H9 (cell line): ENCODE results near the gene OR13C4. TPM values are rescaled to one million over a fixed set of nuclear protein-coding genes. Genes with fewer than 3 reads are reported as not detected.
A peak's percentile ranks its signal among the peaks of the same experiment; 100 is the strongest.

Experiments used
- DNase-seq: peaks from one replicate; pipeline ENCODE4 v3.0.0-alpha.2; 2017
- H2AFZ ChIP-seq: one replicate; pipeline ENCODE4 v1.6.1; 2013; ENCODE audit warnings: mild to moderate bottlenecking, low read length, control low read depth, moderate library complexity
- H2AK5ac ChIP-seq: 2 replicates; pipeline ENCODE4 v1.6.1; 2013; ENCODE audit warnings: low read length, control low read depth, mixed read lengths; ENCODE audit not compliant: insufficient read length
- H2BK120ac ChIP-seq: one replicate; pipeline ENCODE4 v1.6.1; 2013; ENCODE audit warnings: low read depth, mild to moderate bottlenecking, low read length, control low read depth, inconsistent platforms; ENCODE audit not compliant: poor library complexity, severe bottlenecking
- H2BK12ac ChIP-seq: 2 replicates; pipeline ENCODE4 v1.6.1; 2013; ENCODE audit warnings: low read length, control low read depth, mixed read lengths, low read depth; ENCODE audit not compliant: insufficient read length
- H2BK15ac ChIP-seq: 2 replicates; pipeline ENCODE4 v1.6.1; 2013; ENCODE audit warnings: low read depth, low read length, control low read depth
- H2BK20ac ChIP-seq: one replicate; pipeline ENCODE4 v1.6.1; 2013; ENCODE audit warnings: low read depth, mild to moderate bottlenecking, low read length, control low read depth, inconsistent platforms; ENCODE audit not compliant: poor library complexity, severe bottlenecking
- H2BK5ac ChIP-seq: 2 replicates; pipeline ENCODE4 v1.6.1; 2013; ENCODE audit warnings: low read length, control low read depth, mixed read lengths; ENCODE audit not compliant: insufficient read length
- H3K14ac ChIP-seq: 2 replicates; pipeline ENCODE4 v1.6.1; 2013; ENCODE audit warnings: low read length, control low read depth; ENCODE audit not compliant: insufficient read depth
- H3K18ac ChIP-seq: 2 replicates; pipeline ENCODE4 v1.6.1; 2013; ENCODE audit warnings: low read depth, mild to moderate bottlenecking, mixed read lengths, low read length, control low read depth; ENCODE audit not compliant: insufficient read length
- H3K23ac ChIP-seq: 2 replicates; pipeline ENCODE4 v1.6.1; 2013; ENCODE audit warnings: low read length, control low read depth, mixed read lengths, low read depth; ENCODE audit not compliant: insufficient read length
- H3K23me2 ChIP-seq: 2 replicates; pipeline ENCODE4 v1.6.1; 2013; ENCODE audit warnings: low read depth, mild to moderate bottlenecking, mixed read lengths, low read length, control low read depth; ENCODE audit not compliant: insufficient read length, poor library complexity, severe bottlenecking
- H3K27ac ChIP-seq: 2 replicates; pipeline ENCODE4 v1.5.1; 2013; ENCODE audit warnings: low read length, control low read depth, mixed read lengths, low read depth; ENCODE audit not compliant: insufficient read length
- H3K27me3 ChIP-seq: 2 replicates; pipeline ENCODE4 v1.6.1; 2013; ENCODE audit warnings: low read length, control low read depth, inconsistent platforms; ENCODE audit not compliant: insufficient read depth
- H3K4ac ChIP-seq: 2 replicates; pipeline ENCODE4 v1.6.1; 2013; ENCODE audit warnings: low read depth, mild to moderate bottlenecking, control low read depth, inconsistent platforms, low read length, moderate library complexity
- H3K4me1 ChIP-seq: 2 replicates; pipeline ENCODE4 v1.6.1; 2013; ENCODE audit warnings: low read length, control low read depth, inconsistent platforms; ENCODE audit not compliant: insufficient read depth
- H3K4me2 ChIP-seq: 2 replicates; pipeline ENCODE4 v1.6.1; 2013; ENCODE audit warnings: low read length, control low read depth, mixed read lengths; ENCODE audit not compliant: insufficient read length, insufficient read depth
- H3K56ac ChIP-seq: 2 replicates; pipeline ENCODE4 v1.6.1; 2013; ENCODE audit warnings: low read depth, mild to moderate bottlenecking, mixed read lengths, low read length, control low read depth; ENCODE audit not compliant: insufficient read length
- H3K79me1 ChIP-seq: 2 replicates; pipeline ENCODE4 v1.6.1; 2013; ENCODE audit warnings: low read depth, mild to moderate bottlenecking, moderate library complexity, low read length, control low read depth, inconsistent platforms; ENCODE audit not compliant: insufficient read depth, poor library complexity, severe bottlenecking
- H3K79me2 ChIP-seq: 2 replicates; pipeline ENCODE4 v1.6.1; 2013; ENCODE audit warnings: low read length, control low read depth, inconsistent platforms; ENCODE audit not compliant: insufficient read depth
- H3K9ac ChIP-seq: 2 replicates; pipeline ENCODE4 v1.6.1; 2013; ENCODE audit warnings: low read length, control low read depth, mixed read lengths; ENCODE audit not compliant: insufficient read length; ENCODE audit errors: extremely low read depth
- H3K9me3 ChIP-seq: one replicate; pipeline ENCODE4 v1.6.1; 2013; ENCODE audit warnings: low read depth, low read length, inconsistent platforms; ENCODE audit not compliant: control insufficient read depth
- H3T11ph ChIP-seq: one replicate; pipeline ENCODE4 v1.6.1; 2013; ENCODE audit warnings: mild to moderate bottlenecking, low read length, control low read depth, inconsistent platforms
- H4K20me1 ChIP-seq: one replicate; pipeline ENCODE4 v1.6.1; 2013; ENCODE audit not compliant: control insufficient read depth, insufficient read length, insufficient read depth
- H4K5ac ChIP-seq: 2 replicates; pipeline ENCODE4 v1.6.1; 2013; ENCODE audit warnings: low read depth, mild to moderate bottlenecking, mixed read lengths, low read length, control low read depth; ENCODE audit not compliant: insufficient read length
- H4K8ac ChIP-seq: replicated peaks from 2 replicates; pipeline ENCODE4 v1.6.1; 2013; ENCODE audit warnings: low read length, control low read depth, mixed read lengths, low read depth; ENCODE audit not compliant: insufficient read length
- H4K91ac ChIP-seq: 2 replicates; pipeline ENCODE4 v1.6.1; 2013; ENCODE audit warnings: low read depth, mild to moderate bottlenecking, moderate library complexity, mixed read lengths, low read length, control low read depth; ENCODE audit not compliant: insufficient read length
- H3K27ac Mint-ChIP-seq, 3 experiments: 2 replicates in 2 of 3; 3 replicates in 1 of 3; pipeline ENCODE4 v1.8.0; 2020 to 2021; ENCODE audit warnings: mixed read lengths in 3 of 3, mild to moderate bottlenecking in 1 of 3, moderate library complexity in 1 of 3
- H3K27me3 Mint-ChIP-seq: 2 replicates; pipeline ENCODE4 v1.8.0; 2021; ENCODE audit warnings: low read depth, mild to moderate bottlenecking, moderate library complexity, mixed read lengths
- H3K36me3 Mint-ChIP-seq, 3 experiments: 2 replicates in 2 of 3; 3 replicates in 1 of 3; pipeline ENCODE4 v1.8.0; 2020 to 2021; ENCODE audit warnings: low read depth in 3 of 3, mixed read lengths in 3 of 3; ENCODE audit not compliant: insufficient read depth in 1 of 3
- H3K4me1 Mint-ChIP-seq, 2 experiments: 2 replicates each; pipeline ENCODE4 v1.8.0; 2020; ENCODE audit warnings: mixed read lengths in 2 of 2
- H3K4me3 Mint-ChIP-seq, 2 experiments: 2 replicates in 1 of 2; 3 replicates in 1 of 2; pipeline ENCODE4 v1.8.0; 2020 to 2021; ENCODE audit warnings: mild to moderate bottlenecking in 2 of 2, mixed read lengths in 2 of 2, moderate library complexity in 1 of 2
- H3K9me3 Mint-ChIP-seq, 2 experiments: 2 replicates in 1 of 2; 3 replicates in 1 of 2; pipeline ENCODE4 v1.8.0; 2020; ENCODE audit warnings: mild to moderate bottlenecking in 2 of 2, mixed read lengths in 2 of 2, moderate library complexity in 1 of 2
- WGBS: extraction: QIAGEN DNeasy Blood & Tissue Kit; methylation state at CpG from one replicate; pipeline ENCODE4 v1.1.7; 2013; ENCODE audit warnings: missing lambda C conversion rate, low lambda C conversion rate, mixed read lengths; ENCODE audit not compliant: insufficient read length; ENCODE audit errors: extremely low coverage; 5-methylcytosine and 5-hydroxymethylcytosine counted together
- total RNA-seq: library from RNA; stranded (reverse); gene quantifications from 2 replicates; pipeline ENCODE4 v1.2.1, GENCODE V29; 2021
- TF ChIP-seq, protein P1 (sequence below): fragments of 200-600 bp; sonication (generic); conservative IDR thresholded peaks from 3 replicates; pipeline ENCODE4 v1.8.0; 2021; ENCODE audit warnings: antibody characterized with exemption, mild to moderate bottlenecking

The OR13C4 gene
- total RNA-seq, 1 experiment from 2014 or later: not detected

DNA sequence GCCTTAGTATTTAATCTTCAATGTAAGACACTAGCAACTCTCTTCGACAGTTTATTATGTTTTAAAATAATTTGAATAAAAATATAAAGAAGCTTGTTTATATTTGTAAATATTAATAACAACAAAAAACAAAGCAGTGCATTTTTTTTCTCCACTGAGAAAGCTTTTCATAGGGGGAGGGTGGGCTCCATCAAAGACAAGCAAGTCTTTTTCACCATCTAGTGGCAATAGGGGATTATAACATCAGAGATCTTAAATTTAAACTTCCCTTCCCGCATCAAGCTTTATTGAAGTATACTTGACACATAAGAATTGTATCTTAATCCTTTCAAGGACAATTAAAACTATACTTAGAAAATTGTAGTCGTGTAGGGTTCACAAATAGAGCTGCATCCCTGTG lies 32.2 kb downstream of the OR13C4 start:
- H2BK20ac ChIP-seq: no peak overlapping the region
- H3K79me1 ChIP-seq: no peaks in the 10 kb centered on the region
- H3K9ac ChIP-seq: no peak overlapping the region
- H2BK5ac ChIP-seq: no peak overlapping the region
- no peak overlapping the region for H4K5ac ChIP-seq
- no peaks in the 10 kb centered on the region for H3K23me2 ChIP-seq
- Mint-ChIP-seq H3K27ac (no peak overlapping the region), H3K9me3 (peaks cover 3 to 9% of the 10 kb centered on the region in 2 experiments; a peak in 3 of 5 replicates), H3K36me3 (no peaks in the 10 kb centered on the region), H3K4me1 (no peaks in the 10 kb centered on the region), H3K27me3 (no peaks in the 10 kb centered on the region), H3K4me3 (no peak overlapping the region)
- no peak overlapping the region for H4K8ac ChIP-seq
- H2BK12ac ChIP-seq: no peak overlapping the region
- H3K27ac ChIP-seq: no peak overlapping the region
- H3K27me3 ChIP-seq: no peaks in the 10 kb centered on the region
- H2BK120ac ChIP-seq: no peak overlapping the region
- no peak overlapping the region for H3K18ac ChIP-seq
- TF ChIP-seq, protein P1, sequence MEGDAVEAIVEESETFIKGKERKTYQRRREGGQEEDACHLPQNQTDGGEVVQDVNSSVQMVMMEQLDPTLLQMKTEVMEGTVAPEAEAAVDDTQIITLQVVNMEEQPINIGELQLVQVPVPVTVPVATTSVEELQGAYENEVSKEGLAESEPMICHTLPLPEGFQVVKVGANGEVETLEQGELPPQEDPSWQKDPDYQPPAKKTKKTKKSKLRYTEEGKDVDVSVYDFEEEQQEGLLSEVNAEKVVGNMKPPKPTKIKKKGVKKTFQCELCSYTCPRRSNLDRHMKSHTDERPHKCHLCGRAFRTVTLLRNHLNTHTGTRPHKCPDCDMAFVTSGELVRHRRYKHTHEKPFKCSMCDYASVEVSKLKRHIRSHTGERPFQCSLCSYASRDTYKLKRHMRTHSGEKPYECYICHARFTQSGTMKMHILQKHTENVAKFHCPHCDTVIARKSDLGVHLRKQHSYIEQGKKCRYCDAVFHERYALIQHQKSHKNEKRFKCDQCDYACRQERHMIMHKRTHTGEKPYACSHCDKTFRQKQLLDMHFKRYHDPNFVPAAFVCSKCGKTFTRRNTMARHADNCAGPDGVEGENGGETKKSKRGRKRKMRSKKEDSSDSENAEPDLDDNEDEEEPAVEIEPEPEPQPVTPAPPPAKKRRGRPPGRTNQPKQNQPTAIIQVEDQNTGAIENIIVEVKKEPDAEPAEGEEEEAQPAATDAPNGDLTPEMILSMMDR: peak; percentile 72
- DNase-seq: no peak
- no peaks in the 10 kb centered on the region for H3K9me3 ChIP-seq
- no CpG with 5 or more reads among the region's 3 CpGs for WGBS
- no peaks in the 10 kb centered on the region for H3K79me2 ChIP-seq
- no peak overlapping the region for H3K4ac ChIP-seq
- no peak overlapping the region for H4K91ac ChIP-seq
- H4K20me1 ChIP-seq: no peaks in the 10 kb centered on the region
- no peak overlapping the region for H2BK15ac ChIP-seq
- no peak overlapping the region for H3K4me2 ChIP-seq
- H2AFZ ChIP-seq: no peak overlapping the region
- no peak overlapping the region for H2AK5ac ChIP-seq
- H3K23ac ChIP-seq: no peak overlapping the region
- H3K56ac ChIP-seq: no peak overlapping the region
- no peak overlapping the region for H3K14ac ChIP-seq
- H3K4me1 ChIP-seq: no peaks in the 10 kb centered on the region
- no peak overlapping the region for H3T11ph ChIP-seq
